WTC11 (cell line): ENCODE measurements around the gene FBXW2. TPM values are rescaled to one million over a fixed set of nuclear protein-coding genes. Genes with fewer than 3 reads are reported as not detected.

Source experiments
- ATAC-seq: fragments of 200-7000 bp; cut with Tn5 transposase; 2 replicates; pipeline ENCODE4 v1.10.0; 2021; ENCODE audit warnings: mild to moderate bottlenecking, moderate library complexity
- CTCF ChIA-PET: fragments of 300-600 bp; sonication (Branson Sonifier 250); formaldehyde crosslinking; loops from one replicate; lab custom pipeline; 2021; ENCODE audit warnings: antibody characterized with exemption; lab: Charles Lee
- POLR2A ChIA-PET: fragments of 350-600 bp; sonication (Branson Sonifier 250); formaldehyde crosslinking; loops from one replicate; lab custom pipeline; 2021; ENCODE audit warnings: antibody characterized with exemption; lab: Charles Lee
- DNase-seq: peaks from one replicate; pipeline ENCODE4 v3.0.0; 2021; ENCODE audit warnings: low spot score
- H3K27ac Mint-ChIP-seq: 2 replicates; pipeline ENCODE4 v1.8.0; 2021; ENCODE audit warnings: mixed read lengths
- H3K27me3 Mint-ChIP-seq: 2 replicates; pipeline ENCODE4 v1.8.0; 2021; ENCODE audit warnings: low read depth, mild to moderate bottlenecking, moderate library complexity, mixed read lengths
- H3K36me3 Mint-ChIP-seq: 2 replicates; pipeline ENCODE4 v1.8.0; 2021; ENCODE audit warnings: mixed read lengths
- H3K4me1 Mint-ChIP-seq: 2 replicates; pipeline ENCODE4 v1.8.0; 2022; ENCODE audit warnings: mixed read lengths
- H3K4me3 Mint-ChIP-seq: 2 replicates; pipeline ENCODE4 v1.8.0; 2021; ENCODE audit warnings: mild to moderate bottlenecking, moderate library complexity, mixed read lengths
- H3K9me3 Mint-ChIP-seq: 2 replicates; pipeline ENCODE4 v1.8.0; 2021; ENCODE audit warnings: mixed read lengths
- CBFB ChIP-seq: sonication (generic); formaldehyde crosslinking; IDR thresholded peaks from 2 replicates; pipeline ENCODE4 v1.8.1; 2022; ENCODE audit warnings: mild to moderate bottlenecking, low read depth, missing genetic modification reagents
- E2F5 ChIP-seq: sonication (generic); formaldehyde crosslinking; IDR thresholded peaks from 2 replicates; pipeline ENCODE4 v1.8.1; 2022; ENCODE audit warnings: mild to moderate bottlenecking, moderate library complexity, missing genetic modification reagents
- EMX1 ChIP-seq: fragments of 250-450 bp; sonication (Bioruptor Pico); IDR thresholded peaks from 2 replicates; pipeline ENCODE4 v1.8.0; 2021; ENCODE audit warnings: mild to moderate bottlenecking
- ETV6 ChIP-seq: sonication (generic); formaldehyde crosslinking; IDR thresholded peaks from 2 replicates; pipeline ENCODE4 v1.8.1; 2022; ENCODE audit warnings: mild to moderate bottlenecking, missing genetic modification reagents
- FOXJ3 ChIP-seq: sonication (generic); formaldehyde crosslinking; IDR thresholded peaks from 2 replicates; pipeline ENCODE4 v1.9.0; 2021; ENCODE audit warnings: missing genetic modification reagents, mild to moderate bottlenecking, borderline replicate concordance
- GRHL2 ChIP-seq: fragments of 250-450 bp; sonication (Bioruptor Pico); IDR thresholded peaks from 2 replicates; pipeline ENCODE4 v1.8.0; 2022; ENCODE audit warnings: mild to moderate bottlenecking, moderate library complexity; ENCODE audit not compliant: insufficient replicate concordance, severe bottlenecking
- GTF2I ChIP-seq: fragments of 250-450 bp; sonication (Bioruptor Pico); conservative IDR thresholded peaks from 2 replicates; pipeline ENCODE4 v1.4.0; 2021; ENCODE audit warnings: mild to moderate bottlenecking
- HMGXB4 ChIP-seq: sonication (generic); formaldehyde crosslinking; IDR thresholded peaks from 2 replicates; pipeline ENCODE4 v1.8.1; 2023; ENCODE audit warnings: mild to moderate bottlenecking, moderate library complexity, missing genetic modification reagents
- IRF2 ChIP-seq: sonication (generic); formaldehyde crosslinking; IDR thresholded peaks from 2 replicates; pipeline ENCODE4 v1.8.0; 2022; ENCODE audit warnings: low read depth, missing genetic modification reagents, borderline replicate concordance
- JAZF1 ChIP-seq: fragments of 250-450 bp; sonication (Bioruptor Pico); IDR thresholded peaks from 2 replicates; pipeline ENCODE4 v1.9.0; 2021; ENCODE audit warnings: moderate library complexity, mild to moderate bottlenecking, inconsistent platforms
- JUN ChIP-seq: sonication (generic); formaldehyde crosslinking; IDR thresholded peaks from 2 replicates; pipeline ENCODE4 v1.8.0; 2023; ENCODE audit warnings: mild to moderate bottlenecking, missing genetic modification reagents
- MYBL2 ChIP-seq: sonication (generic); formaldehyde crosslinking; IDR thresholded peaks from 2 replicates; pipeline ENCODE4 v1.8.1; 2023; ENCODE audit warnings: mild to moderate bottlenecking, moderate library complexity, missing genetic modification reagents
- NFATC4 ChIP-seq: fragments of 250-450 bp; sonication (Bioruptor Pico); IDR thresholded peaks from 2 replicates; pipeline ENCODE4 v1.9.0; 2021; ENCODE audit warnings: mild to moderate bottlenecking
- NR3C1 ChIP-seq: sonication (generic); formaldehyde crosslinking; conservative IDR thresholded peaks from 2 replicates; pipeline ENCODE4 v1.8.1; 2023; ENCODE audit warnings: low read depth, mild to moderate bottlenecking, missing genetic modification reagents
- PRDM15 ChIP-seq: sonication (generic); formaldehyde crosslinking; IDR thresholded peaks from 2 replicates; pipeline ENCODE4 v1.8.0; 2022; ENCODE audit warnings: missing genetic modification reagents
- RORB ChIP-seq: fragments of 250-450 bp; sonication (Bioruptor Pico); IDR thresholded peaks from 2 replicates; pipeline ENCODE4 v1.9.0; 2021; ENCODE audit warnings: mild to moderate bottlenecking
- SMAD4 ChIP-seq: sonication (generic); formaldehyde crosslinking; IDR thresholded peaks from 2 replicates; pipeline ENCODE4 v1.8.0; 2022; ENCODE audit warnings: mild to moderate bottlenecking, missing genetic modification reagents
- TEAD1 ChIP-seq: sonication (generic); formaldehyde crosslinking; IDR thresholded peaks from 2 replicates; pipeline ENCODE4 v1.8.0; 2022; ENCODE audit warnings: mild to moderate bottlenecking, missing genetic modification reagents
- ZBTB43 ChIP-seq: sonication (generic); formaldehyde crosslinking; IDR thresholded peaks from 2 replicates; pipeline ENCODE4 v1.8.1; 2023; ENCODE audit warnings: mild to moderate bottlenecking, missing genetic modification reagents
- ZMAT4 ChIP-seq: fragments of 250-450 bp; sonication (Bioruptor Pico); IDR thresholded peaks from 2 replicates; pipeline ENCODE4 v1.9.0; 2021; ENCODE audit warnings: mild to moderate bottlenecking
- ZNF317 ChIP-seq: sonication (generic); formaldehyde crosslinking; IDR thresholded peaks from 2 replicates; pipeline ENCODE4 v1.8.1; 2023; ENCODE audit warnings: low read depth, mild to moderate bottlenecking, moderate library complexity, missing genetic modification reagents, borderline replicate concordance
- ZNF416 ChIP-seq: fragments of 250-450 bp; sonication (Bioruptor Pico); IDR thresholded peaks from 2 replicates; pipeline ENCODE4 v1.9.0; 2021; ENCODE audit warnings: mild to moderate bottlenecking, inconsistent platforms
- ZNF423 ChIP-seq: fragments of 250-450 bp; sonication (Bioruptor Pico); IDR thresholded peaks from 2 replicates; pipeline ENCODE4 v2.1.2; 2022; ENCODE audit warnings: mild to moderate bottlenecking, moderate library complexity
- ZNF532 ChIP-seq: fragments of 250-450 bp; sonication (Bioruptor Pico); IDR thresholded peaks from 2 replicates; pipeline ENCODE4 v1.9.0; 2021; ENCODE audit warnings: mild to moderate bottlenecking, borderline replicate concordance
- total RNA-seq: library from RNA; stranded (reverse); gene quantifications from 3 replicates; pipeline ENCODE4 v1.2.3, GENCODE V29; 2021

FBXW2 gene
- total RNA-seq, 1 experiment from 2014 or later = 59.8 TPM

- no peak for DNase-seq
- Mint-ChIP-seq H3K9me3 (no peaks in the 10 kb centered on the region), H3K4me3 (no peak overlapping the region), H3K36me3 (peaks cover 52% of the 10 kb centered on the region), H3K27ac (peak overlapping the region; percentile 41; the same call in 1 of the 2 replicates), H3K4me1 (peaks cover 6% of the 10 kb centered on the region; the same call in 1 of the 2 replicates), H3K27me3 (no peaks in the 10 kb centered on the region)
- ChIA-PET CTCF (interaction anchor here (0.7 to 1.5 kb wide), 3 partner anchors 33 to 117 kb away, joined by 3 to 5 read pairs (median 4); partner anchors contain the start of gene FBXW2), POLR2A (interaction anchor here (0.7 kb wide), 1 partner anchor 99 kb away, joined by 3 read pairs; no protein-coding TSS in a partner anchor)
- TF ChIP-seq ZNF416 (CRISPR knock-in tag) (no peak), ZNF423 (no peak), RORB (no peak), ZNF317 (CRISPR knock-in tag) (no peak), SMAD4 (CRISPR knock-in tag) (no peak), NR3C1 (CRISPR knock-in tag) (no peak), TEAD1 (CRISPR knock-in tag) (no peak), CBFB (no peak), FOXJ3 (CRISPR knock-in tag) (no peak), ZBTB43 (CRISPR knock-in tag) (no peak), JUN (CRISPR knock-in tag) (no peak), GRHL2 (CRISPR knock-in tag) (no peak), GTF2I (CRISPR knock-in tag) (no peak)
- ATAC-seq = no peak
These were observed 40.1 kb upstream of the FBXW2 start for GRCh38 chr9:120833325-120833724.

- ChIA-PET CTCF (interaction anchor here (1.0 to 1.5 kb wide), 2 partner anchors 33 to 40 kb away, joined by 3 to 4 read pairs; partner anchors contain the start of gene FBXW2), POLR2A (no interaction called here)
- no peak for ATAC-seq
- no peak for DNase-seq
- Mint-ChIP-seq H3K4me1 (peaks cover 6% of the 10 kb centered on the region; the same call in 1 of the 2 replicates), H3K9me3 (no peaks in the 10 kb centered on the region), H3K27ac (peak overlapping the region; percentile 58), H3K4me3 (no peak overlapping the region), H3K36me3 (peaks cover 48% of the 10 kb centered on the region), H3K27me3 (no peaks in the 10 kb centered on the region)
- TF ChIP-seq ZNF532 (CRISPR knock-in tag) (no peak), NR3C1 (CRISPR knock-in tag) (no peak), ETV6 (CRISPR knock-in tag) (no peak), JAZF1 (no peak), PRDM15 (CRISPR knock-in tag) (no peak), E2F5 (CRISPR knock-in tag) (no peak), CBFB (no peak), ZMAT4 (CRISPR knock-in tag) (no peak), MYBL2 (no peak), NFATC4 (CRISPR knock-in tag) (no peak), IRF2 (CRISPR knock-in tag) (no peak), HMGXB4 (CRISPR knock-in tag) (no peak), EMX1 (CRISPR knock-in tag) (no peak), TEAD1 (CRISPR knock-in tag) (no peak), FOXJ3 (CRISPR knock-in tag) (no peak)
These were observed 39.6 kb upstream of the FBXW2 start for GRCh38 chr9:120832807-120833206.
